ENCODE data around the gene ARFGAP3.

ARFGAP3 gene

GRCh38 chr22:42814616-42815015, 42.5 kb downstream of the ARFGAP3 start:
- Mint-ChIP-seq H3K36me3 (ENCODE audit: low read depth) (peaks cover 26% of the 10 kb centered on the region), H3K27me3 (ENCODE audit: low read depth, poor library complexity) (peaks cover 9% of the 10 kb centered on the region), H3K9me3 (no peaks in the 10 kb centered on the region), H3K4me3 (no peak overlapping the region), H3K27ac (no peak overlapping the region), H3K4me1 (peaks cover 34% of the 10 kb centered on the region)
- no peak for TF ChIP-seq CTCF (IDR thresholded peaks at IDR 0.05)
- DNase-seq: no peak

GRCh38 chr22:42814215-42814614, 42.9 kb downstream of the ARFGAP3 start:
- H3K9me3 Mint-ChIP-seq: no peaks in the 10 kb centered on the region

GRCh38 chr22:42813501-42813900, 43.6 kb downstream of the ARFGAP3 start:
- Mint-ChIP-seq H3K9me3 (no peaks in the 10 kb centered on the region), H3K4me3 (no peak overlapping the region), H3K4me1 (peaks cover 34% of the 10 kb centered on the region), H3K27me3 (ENCODE audit: low read depth, poor library complexity) (peaks cover 9% of the 10 kb centered on the region), H3K27ac (peak overlapping the region; percentile 19), H3K36me3 (ENCODE audit: low read depth) (peaks cover 35% of the 10 kb centered on the region)
- DNase-seq: no peak
- no peak for TF ChIP-seq CTCF (IDR thresholded peaks at IDR 0.05)

More at GRCh38 chr22:42814215-42814614, 42.9 kb downstream of the ARFGAP3 start:
- peaks cover 34% of the 10 kb centered on the region for H3K4me1 Mint-ChIP-seq
- no peak overlapping the region for H3K27ac Mint-ChIP-seq
- H3K4me3 Mint-ChIP-seq: no peak overlapping the region
- no peak for TF ChIP-seq CTCF (IDR thresholded peaks at IDR 0.05)
- peaks cover 30% of the 10 kb centered on the region for H3K36me3 Mint-ChIP-seq (ENCODE audit: low read depth)
- H3K27me3 Mint-ChIP-seq (ENCODE audit: low read depth, poor library complexity): peaks cover 9% of the 10 kb centered on the region
- no peak for DNase-seq

- H3K27ac Mint-ChIP-seq: peak overlapping the region; percentile 83
Observed at GRCh38 chr22:42811459-42811858, 45.6 kb downstream of the ARFGAP3 start.

GRCh38 chr22:42808521-42808920, 48.6 kb downstream of the ARFGAP3 start:
- no peak for TF ChIP-seq CTCF (IDR thresholded peaks at IDR 0.05)
- Mint-ChIP-seq H3K4me1 (peaks cover 53% of the 10 kb centered on the region), H3K36me3 (ENCODE audit: low read depth) (peaks cover 67% of the 10 kb centered on the region), H3K27ac (no peak overlapping the region), H3K4me3 (no peak overlapping the region), H3K27me3 (ENCODE audit: low read depth, poor library complexity) (peaks cover 9% of the 10 kb centered on the region), H3K9me3 (no peaks in the 10 kb centered on the region)
- DNase-seq: no peak

More at GRCh38 chr22:42811459-42811858, 45.6 kb downstream of the ARFGAP3 start:
- Mint-ChIP-seq H3K4me3 (no peak overlapping the region), H3K4me1 (peaks cover 43% of the 10 kb centered on the region), H3K27me3 (ENCODE audit: low read depth, poor library complexity) (peaks cover 9% of the 10 kb centered on the region), H3K9me3 (no peaks in the 10 kb centered on the region), H3K36me3 (ENCODE audit: low read depth) (peaks cover 51% of the 10 kb centered on the region)
- DNase-seq: no peak
- no peak for TF ChIP-seq CTCF (IDR thresholded peaks at IDR 0.05)

GRCh38 chr22:42807185-42807584, 49.9 kb downstream of the ARFGAP3 start:
- H3K27ac Mint-ChIP-seq: peak overlapping the region; percentile 96

More at GRCh38 chr22:42807185-42807584, 49.9 kb downstream of the ARFGAP3 start:
- H3K36me3 Mint-ChIP-seq (ENCODE audit: low read depth): peaks cover 67% of the 10 kb centered on the region
- no peak for DNase-seq
- peaks cover 40% of the 10 kb centered on the region for H3K4me1 Mint-ChIP-seq
- H3K9me3 Mint-ChIP-seq: no peaks in the 10 kb centered on the region
- TF ChIP-seq CTCF (IDR thresholded peaks at IDR 0.05): no peak
- H3K27me3 Mint-ChIP-seq (ENCODE audit: low read depth, poor library complexity): peaks cover 3% of the 10 kb centered on the region
- H3K4me3 Mint-ChIP-seq: no peak overlapping the region

Data from nephron progenitor cell (in vitro differentiated cells).